ENCODE measurements around the gene TSPAN18.

DNA sequence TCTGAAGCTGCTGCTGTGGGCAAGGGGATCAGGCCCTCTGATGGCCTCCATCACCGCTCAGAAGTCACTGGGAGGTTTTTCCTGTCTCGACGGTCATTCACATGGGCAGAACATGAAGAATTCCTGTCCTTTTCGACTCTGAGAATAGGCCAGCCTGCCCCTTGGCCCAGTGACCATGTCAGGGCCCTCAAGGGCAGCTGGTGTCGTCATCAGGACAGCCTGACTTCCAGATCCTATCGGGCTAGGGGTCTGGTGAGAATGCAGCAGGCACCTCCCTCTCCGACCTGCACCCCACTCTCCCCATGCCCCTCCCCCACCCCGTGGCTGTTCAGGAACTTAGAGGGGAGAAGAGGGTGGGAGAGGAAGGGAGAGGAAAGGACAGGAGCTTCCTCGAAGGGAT is 220.4 kb downstream of the TSPAN18 start:
- no peak for TF ChIP-seq YY1 (tag by site-specific recombination; IDR thresholded peaks at IDR 0.05)
- TF ChIP-seq, protein P1, sequence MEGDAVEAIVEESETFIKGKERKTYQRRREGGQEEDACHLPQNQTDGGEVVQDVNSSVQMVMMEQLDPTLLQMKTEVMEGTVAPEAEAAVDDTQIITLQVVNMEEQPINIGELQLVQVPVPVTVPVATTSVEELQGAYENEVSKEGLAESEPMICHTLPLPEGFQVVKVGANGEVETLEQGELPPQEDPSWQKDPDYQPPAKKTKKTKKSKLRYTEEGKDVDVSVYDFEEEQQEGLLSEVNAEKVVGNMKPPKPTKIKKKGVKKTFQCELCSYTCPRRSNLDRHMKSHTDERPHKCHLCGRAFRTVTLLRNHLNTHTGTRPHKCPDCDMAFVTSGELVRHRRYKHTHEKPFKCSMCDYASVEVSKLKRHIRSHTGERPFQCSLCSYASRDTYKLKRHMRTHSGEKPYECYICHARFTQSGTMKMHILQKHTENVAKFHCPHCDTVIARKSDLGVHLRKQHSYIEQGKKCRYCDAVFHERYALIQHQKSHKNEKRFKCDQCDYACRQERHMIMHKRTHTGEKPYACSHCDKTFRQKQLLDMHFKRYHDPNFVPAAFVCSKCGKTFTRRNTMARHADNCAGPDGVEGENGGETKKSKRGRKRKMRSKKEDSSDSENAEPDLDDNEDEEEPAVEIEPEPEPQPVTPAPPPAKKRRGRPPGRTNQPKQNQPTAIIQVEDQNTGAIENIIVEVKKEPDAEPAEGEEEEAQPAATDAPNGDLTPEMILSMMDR (tag by site-specific recombination; IDR thresholded peaks at IDR 0.05), result no peak
- TF ChIP-seq, protein P2, sequence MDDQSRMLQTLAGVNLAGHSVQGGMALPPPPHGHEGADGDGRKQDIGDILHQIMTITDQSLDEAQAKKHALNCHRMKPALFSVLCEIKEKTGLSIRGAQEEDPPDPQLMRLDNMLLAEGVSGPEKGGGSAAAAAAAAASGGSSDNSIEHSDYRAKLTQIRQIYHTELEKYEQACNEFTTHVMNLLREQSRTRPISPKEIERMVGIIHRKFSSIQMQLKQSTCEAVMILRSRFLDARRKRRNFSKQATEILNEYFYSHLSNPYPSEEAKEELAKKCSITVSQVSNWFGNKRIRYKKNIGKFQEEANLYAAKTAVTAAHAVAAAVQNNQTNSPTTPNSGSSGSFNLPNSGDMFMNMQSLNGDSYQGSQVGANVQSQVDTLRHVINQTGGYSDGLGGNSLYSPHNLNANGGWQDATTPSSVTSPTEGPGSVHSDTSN (CRISPR knock-in tag; IDR thresholded peaks at IDR 0.05), result no peak
- TF ChIP-seq, protein P3, sequence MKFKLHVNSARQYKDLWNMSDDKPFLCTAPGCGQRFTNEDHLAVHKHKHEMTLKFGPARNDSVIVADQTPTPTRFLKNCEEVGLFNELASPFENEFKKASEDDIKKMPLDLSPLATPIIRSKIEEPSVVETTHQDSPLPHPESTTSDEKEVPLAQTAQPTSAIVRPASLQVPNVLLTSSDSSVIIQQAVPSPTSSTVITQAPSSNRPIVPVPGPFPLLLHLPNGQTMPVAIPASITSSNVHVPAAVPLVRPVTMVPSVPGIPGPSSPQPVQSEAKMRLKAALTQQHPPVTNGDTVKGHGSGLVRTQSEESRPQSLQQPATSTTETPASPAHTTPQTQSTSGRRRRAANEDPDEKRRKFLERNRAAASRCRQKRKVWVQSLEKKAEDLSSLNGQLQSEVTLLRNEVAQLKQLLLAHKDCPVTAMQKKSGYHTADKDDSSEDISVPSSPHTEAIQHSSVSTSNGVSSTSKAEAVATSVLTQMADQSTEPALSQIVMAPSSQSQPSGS (tag by site-specific recombination; IDR thresholded peaks at IDR 0.05; ENCODE audit: low read depth), result no peak
- TF ChIP-seq ZNF121 (tag by site-specific recombination; IDR thresholded peaks at IDR 0.05), result no peak
